Measurements from ENCODE around the gene ARID1B.

DNA sequence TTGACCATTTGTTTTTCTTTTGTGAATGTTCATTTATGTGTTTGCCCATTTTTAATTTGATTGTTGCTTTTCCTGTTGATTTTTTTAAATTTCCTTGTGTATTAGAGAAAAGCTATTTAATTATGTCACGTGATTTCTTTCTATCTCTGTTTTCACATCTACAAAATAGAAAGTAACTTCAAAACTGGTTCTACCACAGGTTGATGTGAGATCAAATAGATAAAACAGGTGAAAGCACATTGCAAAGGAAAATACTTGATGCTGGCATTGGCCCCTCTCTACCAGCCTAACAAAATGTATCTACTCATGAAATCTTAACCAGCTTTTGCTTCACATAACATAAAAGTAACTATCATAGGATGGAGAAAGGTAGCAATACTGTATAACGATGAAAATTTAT, 416.9 kb downstream of the ARID1B start:
- TF ChIP-seq CTCF (IDR thresholded peaks at IDR 0.05) (no peak), POLR2A (IDR thresholded peaks at IDR 0.05) (no peak), POLR2AphosphoS5 (IDR thresholded peaks at IDR 0.05) (no peak), EP300 (IDR thresholded peaks at IDR 0.05) (no peak)
